Measurements from ENCODE around the gene DNAJC1.
"Not testable (repeated sequence)": the region's sequence is repeated elsewhere in the genome, so short reads cannot be mapped to it uniquely, and the experiment has no call there.

Gene DNAJC1

GRCh38 chr10:21724020-21724589, 279.4 kb downstream of the DNAJC1 start:
- no peak for FAIRE-seq

GRCh38 chr10:21722209-21722608, 281.3 kb downstream of the DNAJC1 start:
- FAIRE-seq = no peak

- peak; percentile 56 for FAIRE-seq
Measured at GRCh38 chr10:21721000-21721665, 282.4 kb downstream of the DNAJC1 start.

- no peak for FAIRE-seq
Measured at GRCh38 chr10:21720090-21720489, 283.4 kb downstream of the DNAJC1 start.

- no peak for FAIRE-seq
Measured at GRCh38 chr10:21719502-21719901, 284.0 kb downstream of the DNAJC1 start.

- not testable (repeated sequence) for FAIRE-seq
Measured at GRCh38 chr10:21717437-21718054, 286.0 kb downstream of the DNAJC1 start.

- FAIRE-seq = peak; percentile 88
Measured at GRCh38 chr10:21715531-21716195, 287.9 kb downstream of the DNAJC1 start.

GRCh38 chr10:21712975-21713374, 290.6 kb downstream of the DNAJC1 start:
- no peak for FAIRE-seq

GRCh38 chr10:21707498-21707897, 296.0 kb downstream of the DNAJC1 start:
- FAIRE-seq = no peak
